HEK293 (cell line): ENCODE data around the gene LUZP2.

ENCODE experiments used
- CTCF ChIA-PET: fragments of 350-600 bp; formaldehyde crosslinking; extraction: SDS; loops from one replicate; lab custom pipeline; 2021; ENCODE audit warnings: antibody characterized with exemption; lab: Yijun Ruan, JAX
- POLR2A ChIA-PET: fragments of 300-600 bp; formaldehyde crosslinking; extraction: SDS; loops from one replicate; lab custom pipeline; 2020; ENCODE audit warnings: antibody characterized with exemption, inconsistent platforms; lab: Yijun Ruan, JAX
- H3K27ac ChIP-seq: fragments of 200-500 bp; sonication (Bioruptor generic); 2 replicates; pipeline ENCODE4 v1.5.1; 2014; ENCODE audit warnings: low read depth, low read length, control low read depth, inconsistent platforms; ENCODE audit errors: extremely low read depth
- H3K36me3 ChIP-seq, 2 experiments: fragments of 200-500 bp in 1 of 2; sonication (Bioruptor generic) in 1 of 2; 1 replicate in 1 of 2; 2 replicates in 1 of 2; pipeline ENCODE4 v1.5.1; 2014 to 2017; ENCODE audit warnings: inconsistent platforms in 2 of 2, low read length in 2 of 2; ENCODE audit not compliant: control insufficient read depth in 2 of 2, insufficient read depth in 1 of 2
- H3K4me1 ChIP-seq: fragments of 200-500 bp; sonication (Bioruptor generic); 2 replicates; pipeline ENCODE4 v1.5.1; 2014; ENCODE audit warnings: mild to moderate bottlenecking, low read length, inconsistent platforms; ENCODE audit not compliant: control insufficient read depth, insufficient read depth
- H3K4me3 ChIP-seq: 2 replicates; pipeline ENCODE4 v1.5.1; 2011; ENCODE audit warnings: low read depth, mild to moderate bottlenecking, control low read depth, low read length, moderate library complexity
- H3K9me3 ChIP-seq: fragments of 200-500 bp; sonication (Bioruptor generic); 2 replicates; pipeline ENCODE4 v1.5.1; 2014; ENCODE audit warnings: low read depth, low read length, inconsistent platforms; ENCODE audit not compliant: control insufficient read depth, insufficient read depth
- GLI4 ChIP-seq: fragments of 450-650 bp; formaldehyde crosslinking; IDR thresholded peaks from 2 replicates; pipeline ENCODE4 v1.5.1; 2016; ENCODE audit warnings: missing biosample characterization, missing genetic modification characterization
- MZF1 ChIP-seq: fragments of 450-650 bp; formaldehyde crosslinking; IDR thresholded peaks from 2 replicates; pipeline ENCODE4 v1.5.1; 2017; ENCODE audit warnings: missing biosample characterization, missing genetic modification characterization, borderline replicate concordance
- YY2 ChIP-seq: fragments of 450-650 bp; formaldehyde crosslinking; IDR thresholded peaks from 2 replicates; pipeline ENCODE4 v1.5.1; 2016; ENCODE audit warnings: missing biosample characterization, missing genetic modification characterization
- ZNF133 ChIP-seq: fragments of 450-650 bp; formaldehyde crosslinking; IDR thresholded peaks from 2 replicates; pipeline ENCODE4 v1.5.1; 2016; ENCODE audit warnings: missing biosample characterization, missing genetic modification characterization
- ZNF184 ChIP-seq: fragments of 450-650 bp; IDR thresholded peaks from 2 replicates; pipeline ENCODE4 v1.5.1; 2018; ENCODE audit warnings: missing biosample characterization, mild to moderate bottlenecking, missing genetic modification characterization
- ZNF24 ChIP-seq: fragments of 450-650 bp; formaldehyde crosslinking; IDR thresholded peaks from 2 replicates; pipeline ENCODE4 v1.5.1; 2016; ENCODE audit warnings: missing biosample characterization, missing genetic modification characterization
- ZNF292 ChIP-seq: fragments of 450-650 bp; formaldehyde crosslinking; IDR thresholded peaks from 2 replicates; pipeline ENCODE4 v1.5.1; 2016; ENCODE audit warnings: low read depth, missing biosample characterization, missing genetic modification characterization, borderline replicate concordance
- ZNF529 ChIP-seq: fragments of 450-650 bp; formaldehyde crosslinking; IDR thresholded peaks from 2 replicates; pipeline ENCODE4 v1.5.1; 2017; ENCODE audit warnings: missing genetic modification characterization, missing biosample characterization; ENCODE audit not compliant: insufficient replicate concordance
- ZNF792 ChIP-seq: fragments of 450-650 bp; formaldehyde crosslinking; IDR thresholded peaks from 2 replicates; pipeline ENCODE4 v1.5.1; 2016; ENCODE audit warnings: missing biosample characterization, missing genetic modification characterization
- TF ChIP-seq, protein P1 (sequence below): fragments of 450-650 bp; formaldehyde crosslinking; conservative IDR thresholded peaks from 2 replicates; pipeline ENCODE4 v1.5.1; 2016; ENCODE audit warnings: low read depth, missing biosample characterization, missing genetic modification characterization
- TF ChIP-seq, protein P2 (sequence below): fragments of 450-650 bp; formaldehyde crosslinking; IDR thresholded peaks from 2 replicates; pipeline ENCODE4 v1.5.1; 2017; ENCODE audit warnings: missing biosample characterization, missing genetic modification characterization
- TF ChIP-seq, protein P3 (sequence below): fragments of 450-650 bp; formaldehyde crosslinking; conservative IDR thresholded peaks from 2 replicates; pipeline ENCODE4 v1.5.1; 2016; ENCODE audit warnings: low read depth, missing biosample characterization, missing genetic modification characterization
- TF ChIP-seq, protein P4 (sequence below): fragments of 450-650 bp; formaldehyde crosslinking; IDR thresholded peaks from 2 replicates; pipeline ENCODE4 v1.5.1; 2016; ENCODE audit warnings: missing biosample characterization, missing genetic modification characterization
- TF ChIP-seq, protein P5 (sequence below): fragments of 450-650 bp; formaldehyde crosslinking; IDR thresholded peaks from 2 replicates; pipeline ENCODE4 v1.5.1; 2017; ENCODE audit warnings: missing biosample characterization, missing genetic modification characterization

Gene LUZP2

DNA sequence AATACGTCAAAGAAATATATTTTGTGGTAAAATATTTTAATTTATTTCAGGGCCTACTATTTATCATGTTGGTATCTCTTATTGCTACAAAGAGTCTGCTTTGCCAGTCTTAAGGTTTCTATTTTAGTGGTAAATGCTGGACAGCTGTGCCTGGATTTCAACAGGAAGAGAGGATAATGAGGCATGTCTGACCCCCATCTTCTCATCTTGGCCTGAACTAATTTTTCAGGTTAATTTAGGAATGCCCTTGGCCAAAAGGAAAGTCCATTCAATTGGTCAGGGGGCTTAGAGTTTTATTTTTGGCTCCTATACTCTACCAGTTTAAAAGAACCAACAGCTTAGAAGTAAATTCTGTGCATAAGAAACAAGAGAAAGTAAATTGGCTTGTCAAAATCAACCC, 428.2 kb downstream of the LUZP2 start (continued):
- TF ChIP-seq, protein P1, sequence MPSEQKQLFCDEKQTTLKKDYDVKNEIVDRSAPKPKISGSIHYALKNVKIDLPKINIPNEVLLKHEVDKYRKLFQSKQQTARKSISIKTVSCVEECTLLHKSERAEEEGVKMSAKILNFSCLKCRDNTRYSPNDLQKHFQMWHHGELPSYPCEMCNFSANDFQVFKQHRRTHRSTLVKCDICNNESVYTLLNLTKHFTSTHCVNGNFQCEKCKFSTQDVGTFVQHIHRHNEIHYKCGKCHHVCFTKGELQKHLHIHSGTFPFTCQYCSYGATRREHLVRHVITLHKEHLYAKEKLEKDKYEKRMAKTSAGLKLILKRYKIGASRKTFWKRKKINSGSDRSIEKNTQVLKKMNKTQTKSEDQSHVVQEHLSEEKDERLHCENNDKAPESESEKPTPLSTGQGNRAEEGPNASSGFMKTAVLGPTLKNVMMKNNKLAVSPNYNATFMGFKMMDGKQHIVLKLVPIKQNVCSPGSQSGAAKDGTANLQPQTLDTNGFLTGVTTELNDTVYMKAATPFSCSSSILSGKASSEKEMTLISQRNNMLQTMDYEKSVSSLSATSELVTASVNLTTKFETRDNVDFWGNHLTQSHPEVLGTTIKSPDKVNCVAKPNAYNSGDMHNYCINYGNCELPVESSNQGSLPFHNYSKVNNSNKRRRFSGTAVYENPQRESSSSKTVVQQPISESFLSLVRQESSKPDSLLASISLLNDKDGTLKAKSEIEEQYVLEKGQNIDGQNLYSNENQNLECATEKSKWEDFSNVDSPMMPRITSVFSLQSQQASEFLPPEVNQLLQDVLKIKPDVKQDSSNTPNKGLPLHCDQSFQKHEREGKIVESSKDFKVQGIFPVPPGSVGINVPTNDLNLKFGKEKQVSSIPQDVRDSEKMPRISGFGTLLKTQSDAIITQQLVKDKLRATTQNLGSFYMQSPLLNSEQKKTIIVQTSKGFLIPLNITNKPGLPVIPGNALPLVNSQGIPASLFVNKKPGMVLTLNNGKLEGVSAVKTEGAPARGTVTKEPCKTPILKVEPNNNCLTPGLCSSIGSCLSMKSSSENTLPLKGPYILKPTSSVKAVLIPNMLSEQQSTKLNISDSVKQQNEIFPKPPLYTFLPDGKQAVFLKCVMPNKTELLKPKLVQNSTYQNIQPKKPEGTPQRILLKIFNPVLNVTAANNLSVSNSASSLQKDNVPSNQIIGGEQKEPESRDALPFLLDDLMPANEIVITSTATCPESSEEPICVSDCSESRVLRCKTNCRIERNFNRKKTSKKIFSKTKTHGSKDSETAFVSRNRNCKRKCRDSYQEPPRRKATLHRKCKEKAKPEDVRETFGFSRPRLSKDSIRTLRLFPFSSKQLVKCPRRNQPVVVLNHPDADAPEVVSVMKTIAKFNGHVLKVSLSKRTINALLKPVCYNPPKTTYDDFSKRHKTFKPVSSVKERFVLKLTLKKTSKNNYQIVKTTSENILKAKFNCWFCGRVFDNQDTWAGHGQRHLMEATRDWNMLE (tag by site-specific recombination): no peak
- no peak for TF ChIP-seq ZNF184
- no peak for TF ChIP-seq YY2 (tag by site-specific recombination)
- TF ChIP-seq ZNF133: no peak
- TF ChIP-seq GLI4 (tag by site-specific recombination): no peak

DNA sequence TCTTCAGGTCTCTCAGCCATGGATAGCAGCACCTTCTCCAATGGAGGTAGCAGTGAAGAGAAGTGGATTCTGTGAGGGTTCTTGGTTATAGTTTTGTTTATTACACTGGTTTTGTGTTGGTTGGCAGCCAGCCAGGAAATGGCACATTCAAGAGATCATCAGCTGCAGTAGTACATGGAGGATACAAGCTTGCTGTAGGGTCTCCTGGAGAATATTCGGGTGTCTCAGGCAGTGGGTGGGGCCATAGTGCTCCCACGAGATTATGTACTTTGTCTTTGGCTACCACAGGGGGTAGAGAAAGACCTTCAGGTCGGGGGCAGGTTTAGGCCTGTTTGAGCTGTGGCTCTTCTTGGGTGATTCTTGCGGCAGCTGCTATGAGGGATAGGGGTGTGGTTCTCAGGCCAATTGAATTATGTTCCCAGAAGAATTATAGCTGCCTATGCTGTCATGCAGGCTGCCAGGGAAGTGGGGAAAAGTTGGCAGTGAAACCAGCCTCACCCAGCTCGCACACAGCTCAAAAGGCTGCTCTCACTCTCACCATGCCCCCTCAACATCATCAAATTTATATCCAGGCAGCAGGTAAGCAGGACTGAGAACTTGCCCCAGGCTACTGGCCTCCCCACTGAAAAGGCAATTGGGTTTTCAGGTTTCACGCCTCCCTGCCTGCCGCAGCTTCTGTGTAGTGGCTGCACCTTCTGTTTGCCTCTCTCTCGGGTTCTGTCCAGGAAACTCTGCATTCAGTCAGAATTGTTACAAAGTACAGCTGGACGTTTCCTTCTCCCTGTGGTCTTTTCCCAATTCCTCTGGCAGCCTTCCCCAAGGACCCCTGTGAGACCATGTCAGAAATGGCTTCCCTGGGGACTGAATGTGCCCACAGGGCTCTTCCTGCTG, 435.5 kb downstream of the LUZP2 start:
- TF ChIP-seq ZNF792 (tag by site-specific recombination): no peak
- TF ChIP-seq ZNF292 (tag by site-specific recombination): no peak
- TF ChIP-seq, protein P2, sequence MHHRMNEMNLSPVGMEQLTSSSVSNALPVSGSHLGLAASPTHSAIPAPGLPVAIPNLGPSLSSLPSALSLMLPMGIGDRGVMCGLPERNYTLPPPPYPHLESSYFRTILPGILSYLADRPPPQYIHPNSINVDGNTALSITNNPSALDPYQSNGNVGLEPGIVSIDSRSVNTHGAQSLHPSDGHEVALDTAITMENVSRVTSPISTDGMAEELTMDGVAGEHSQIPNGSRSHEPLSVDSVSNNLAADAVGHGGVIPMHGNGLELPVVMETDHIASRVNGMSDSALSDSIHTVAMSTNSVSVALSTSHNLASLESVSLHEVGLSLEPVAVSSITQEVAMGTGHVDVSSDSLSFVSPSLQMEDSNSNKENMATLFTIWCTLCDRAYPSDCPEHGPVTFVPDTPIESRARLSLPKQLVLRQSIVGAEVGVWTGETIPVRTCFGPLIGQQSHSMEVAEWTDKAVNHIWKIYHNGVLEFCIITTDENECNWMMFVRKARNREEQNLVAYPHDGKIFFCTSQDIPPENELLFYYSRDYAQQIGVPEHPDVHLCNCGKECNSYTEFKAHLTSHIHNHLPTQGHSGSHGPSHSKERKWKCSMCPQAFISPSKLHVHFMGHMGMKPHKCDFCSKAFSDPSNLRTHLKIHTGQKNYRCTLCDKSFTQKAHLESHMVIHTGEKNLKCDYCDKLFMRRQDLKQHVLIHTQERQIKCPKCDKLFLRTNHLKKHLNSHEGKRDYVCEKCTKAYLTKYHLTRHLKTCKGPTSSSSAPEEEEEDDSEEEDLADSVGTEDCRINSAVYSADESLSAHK (tag by site-specific recombination): no peak
- no peak for TF ChIP-seq ZNF24 (tag by site-specific recombination)
- TF ChIP-seq ZNF529 (tag by site-specific recombination): no peak
- TF ChIP-seq, protein P3, sequence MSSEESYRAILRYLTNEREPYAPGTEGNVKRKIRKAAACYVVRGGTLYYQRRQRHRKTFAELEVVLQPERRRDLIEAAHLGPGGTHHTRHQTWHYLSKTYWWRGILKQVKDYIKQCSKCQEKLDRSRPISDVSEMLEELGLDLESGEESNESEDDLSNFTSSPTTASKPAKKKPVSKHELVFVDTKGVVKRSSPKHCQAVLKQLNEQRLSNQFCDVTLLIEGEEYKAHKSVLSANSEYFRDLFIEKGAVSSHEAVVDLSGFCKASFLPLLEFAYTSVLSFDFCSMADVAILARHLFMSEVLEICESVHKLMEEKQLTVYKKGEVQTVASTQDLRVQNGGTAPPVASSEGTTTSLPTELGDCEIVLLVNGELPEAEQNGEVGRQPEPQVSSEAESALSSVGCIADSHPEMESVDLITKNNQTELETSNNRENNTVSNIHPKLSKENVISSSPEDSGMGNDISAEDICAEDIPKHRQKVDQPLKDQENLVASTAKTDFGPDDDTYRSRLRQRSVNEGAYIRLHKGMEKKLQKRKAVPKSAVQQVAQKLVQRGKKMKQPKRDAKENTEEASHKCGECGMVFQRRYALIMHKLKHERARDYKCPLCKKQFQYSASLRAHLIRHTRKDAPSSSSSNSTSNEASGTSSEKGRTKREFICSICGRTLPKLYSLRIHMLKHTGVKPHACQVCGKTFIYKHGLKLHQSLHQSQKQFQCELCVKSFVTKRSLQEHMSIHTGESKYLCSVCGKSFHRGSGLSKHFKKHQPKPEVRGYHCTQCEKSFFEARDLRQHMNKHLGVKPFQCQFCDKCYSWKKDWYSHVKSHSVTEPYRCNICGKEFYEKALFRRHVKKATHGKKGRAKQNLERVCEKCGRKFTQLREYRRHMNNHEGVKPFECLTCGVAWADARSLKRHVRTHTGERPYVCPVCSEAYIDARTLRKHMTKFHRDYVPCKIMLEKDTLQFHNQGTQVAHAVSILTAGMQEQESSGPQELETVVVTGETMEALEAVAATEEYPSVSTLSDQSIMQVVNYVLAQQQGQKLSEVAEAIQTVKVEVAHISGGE (tag by site-specific recombination): no peak
- TF ChIP-seq, protein P4, sequence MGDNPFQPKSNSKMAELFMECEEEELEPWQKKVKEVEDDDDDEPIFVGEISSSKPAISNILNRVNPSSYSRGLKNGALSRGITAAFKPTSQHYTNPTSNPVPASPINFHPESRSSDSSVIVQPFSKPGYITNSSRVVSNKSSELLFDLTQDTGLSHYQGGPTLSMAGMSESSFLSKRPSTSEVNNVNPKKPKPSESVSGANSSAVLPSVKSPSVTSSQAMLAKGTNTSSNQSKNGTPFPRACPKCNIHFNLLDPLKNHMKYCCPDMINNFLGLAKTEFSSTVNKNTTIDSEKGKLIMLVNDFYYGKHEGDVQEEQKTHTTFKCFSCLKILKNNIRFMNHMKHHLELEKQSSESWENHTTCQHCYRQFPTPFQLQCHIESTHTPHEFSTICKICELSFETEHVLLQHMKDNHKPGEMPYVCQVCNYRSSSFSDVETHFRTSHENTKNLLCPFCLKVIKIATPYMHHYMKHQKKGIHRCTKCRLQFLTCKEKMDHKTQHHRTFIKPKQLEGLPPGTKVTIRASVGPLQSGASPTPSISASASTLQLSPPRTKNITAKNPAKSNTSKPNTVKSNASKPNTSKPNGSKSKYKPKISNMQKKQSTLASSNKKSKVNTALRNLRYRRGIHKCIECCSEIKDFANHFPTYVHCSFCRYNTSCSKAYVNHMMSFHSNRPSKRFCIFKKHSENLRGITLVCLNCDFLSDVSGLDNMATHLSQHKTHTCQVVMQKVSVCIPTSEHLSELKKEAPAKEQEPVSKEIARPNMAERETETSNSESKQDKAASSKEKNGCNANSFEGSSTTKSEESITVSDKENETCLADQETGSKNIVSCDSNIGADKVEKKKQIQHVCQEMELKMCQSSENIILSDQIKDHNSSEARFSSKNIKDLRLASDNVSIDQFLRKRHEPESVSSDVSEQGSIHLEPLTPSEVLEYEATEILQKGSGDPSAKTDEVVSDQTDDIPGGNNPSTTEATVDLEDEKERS (tag by site-specific recombination): no peak
- TF ChIP-seq, protein P5, sequence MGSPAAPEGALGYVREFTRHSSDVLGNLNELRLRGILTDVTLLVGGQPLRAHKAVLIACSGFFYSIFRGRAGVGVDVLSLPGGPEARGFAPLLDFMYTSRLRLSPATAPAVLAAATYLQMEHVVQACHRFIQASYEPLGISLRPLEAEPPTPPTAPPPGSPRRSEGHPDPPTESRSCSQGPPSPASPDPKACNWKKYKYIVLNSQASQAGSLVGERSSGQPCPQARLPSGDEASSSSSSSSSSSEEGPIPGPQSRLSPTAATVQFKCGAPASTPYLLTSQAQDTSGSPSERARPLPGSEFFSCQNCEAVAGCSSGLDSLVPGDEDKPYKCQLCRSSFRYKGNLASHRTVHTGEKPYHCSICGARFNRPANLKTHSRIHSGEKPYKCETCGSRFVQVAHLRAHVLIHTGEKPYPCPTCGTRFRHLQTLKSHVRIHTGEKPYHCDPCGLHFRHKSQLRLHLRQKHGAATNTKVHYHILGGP (tag by site-specific recombination): no peak
- TF ChIP-seq MZF1 (tag by site-specific recombination): no peak
- no peak overlapping the region for H3K4me3 ChIP-seq
- CTCF ChIA-PET: no interaction called here
- H3K27ac ChIP-seq: no peak overlapping the region
- H3K4me1 ChIP-seq: no peaks in the 10 kb centered on the region
- POLR2A ChIA-PET: no interaction called here
- no peaks in the 10 kb centered on the region for H3K9me3 ChIP-seq
- H3K36me3 ChIP-seq: no peaks in the 10 kb centered on the region
